Heart right ventricle (tissue), 16 donors: ENCODE results near the gene AASS. TPM values are rescaled to one million over a fixed set of nuclear protein-coding genes. Genes with fewer than 3 reads are reported as not detected.
"Not testable (repeated sequence)": the region's sequence is repeated elsewhere in the genome, so short reads cannot be mapped to it uniquely, and the experiment has no call there.

Experiments
- ATAC-seq, 8 donors: fragments of 200-7000 bp; cut with Tn5 transposase; one replicate each; pipeline ENCODE4 v1.9.1; 2020; ENCODE audit warnings: mild to moderate bottlenecking in 8 of 8, moderate library complexity in 8 of 8, moderate number of reproducible peaks in 1 of 8
- DNase-seq, 2 donors: peaks; one replicate each; pipeline ENCODE4 v3.0.0-alpha.2; 2020
- H3K27ac ChIP-seq, 10 donors: fragments of 200-600 bp; sonication (generic) in 2 of 10; one replicate each; pipeline versions ENCODE4 v1.5.0 to v1.8.0; 2020 to 2022; ENCODE audit warnings: mild to moderate bottlenecking in 3 of 10
- H3K27me3 ChIP-seq, 7 donors: fragments of 200-600 bp; one replicate each; pipeline ENCODE4 v1.8.0; 2021 to 2022; ENCODE audit warnings: mild to moderate bottlenecking in 2 of 7
- H3K36me3 ChIP-seq, 9 donors: fragments of 200-600 bp; sonication (generic) in 1 of 9; one replicate each; pipeline versions ENCODE4 v1.5.0 to v1.8.0; 2020 to 2022; ENCODE audit warnings: mild to moderate bottlenecking in 2 of 9
- H3K4me1 ChIP-seq, 9 donors: fragments of 200-600 bp; sonication (generic) in 1 of 9; one replicate each; pipeline versions ENCODE4 v1.5.0 to v1.8.0; 2020 to 2022; ENCODE audit warnings: mild to moderate bottlenecking in 4 of 9
- H3K4me3 ChIP-seq, 10 donors: fragments of 200-600 bp; sonication (generic) in 2 of 10; one replicate each; pipeline versions ENCODE4 v1.5.0 to v1.8.0; 2020 to 2022; ENCODE audit warnings: mild to moderate bottlenecking in 7 of 10, moderate library complexity in 2 of 10
- H3K9me3 ChIP-seq, 11 donors: fragments of 200-600 bp in 10 of 11; sonication (generic) in 2 of 11; one replicate each; pipeline versions ENCODE4 v1.5.0 to v1.8.0; 2013 to 2022; ENCODE audit warnings: mild to moderate bottlenecking in 2 of 11, control low read depth in 1 of 11, moderate library complexity in 1 of 11
- CTCF ChIP-seq, 9 donors: fragments of 200-600 bp; sonication (generic) in 2 of 9; IDR thresholded peaks; one replicate each; pipeline versions ENCODE4 v1.5.0 to v1.8.0; 2021 to 2022; ENCODE audit warnings: antibody characterized with exemption in 9 of 9, mild to moderate bottlenecking in 5 of 9, moderate library complexity in 1 of 9
- WGBS, 2 donors: extraction: QIAGEN DNeasy Blood & Tissue Kit; methylation state at CpG; one replicate each; pipeline ENCODE4 v1.1.7; 2013; ENCODE audit warnings: inconsistent platforms in 1 of 2; 5-methylcytosine and 5-hydroxymethylcytosine counted together
- intact Hi-C, 10 donors: fragments of 100-400 bp; cut with DNase I; formaldehyde crosslinking; loops; one replicate each; pipeline versions ENCODE4 v1.11.1 to v1.14.2; 2022
- polyA plus RNA-seq, 2 donors: library from polyadenylated mRNA; stranded (reverse); fragments of 200-250 nt; gene quantifications; one replicate each; pipeline ENCODE4 v1.2.3, GENCODE V29; 2013
- total RNA-seq, 10 donors: library from RNA; stranded (reverse); fragmentation: NEBNext Ultra II Directional in 3 of 10; extraction: Animal tissue kit (Norgen Biotek cat#: 25700) in 3 of 10; gene quantifications; one replicate each; pipeline versions ENCODE4 v1.2.1 to v1.2.4, GENCODE V29; 2021 to 2023
- donor health status: Arrhythmogenic right ventricular cardiomyopathy.
- donor health status: ischemic (EF 13 %, LVEDD 7.1; RV severe dilation, severe dysfunction).
- donor health status: healthy with polysubstance abuse.
- donor health status: DM: no; HTN: yes; CAD: no.
- donor health status: DM: no; HTN: no; CAD: no.
- donor health status: ischemic (EF 25% LVEDD 6.9; RV normal size, moderate dysfunction).
- donor health status: ischemic (EF 25% LVEDD 5.7; RV mildly dilated, moderate dysfunction).
- donor health status: healthy.
- donor health status: DM: yes; HTN: yes; CAD: no.
- donor health status: Ischemic cardiomyopathy.
- donor health status: ischemic (EF 35%, LVEDD 5.7; RV mildly dilated, moderate dysfunction).
- donor health status: nonischemic (EF 11% LVEDD 7.7; RV severe dilation, severe dysfunction).
- donor health status: DM: yes; HTN: yes; CAD: no.
- donor health status: PGD.
- donor health status: ischemic (EF 29% LVEDD 5.4; RV normal size, mild dysfunction).
- donor health status: nonischemic (EF 23%, LVEDD 6.1; RV moderate dilation, normal function).

The AASS gene
- total and polyA plus RNA-seq, 12 donors, result 14.6 to 48.1 (median 29.1) TPM

DNA sequence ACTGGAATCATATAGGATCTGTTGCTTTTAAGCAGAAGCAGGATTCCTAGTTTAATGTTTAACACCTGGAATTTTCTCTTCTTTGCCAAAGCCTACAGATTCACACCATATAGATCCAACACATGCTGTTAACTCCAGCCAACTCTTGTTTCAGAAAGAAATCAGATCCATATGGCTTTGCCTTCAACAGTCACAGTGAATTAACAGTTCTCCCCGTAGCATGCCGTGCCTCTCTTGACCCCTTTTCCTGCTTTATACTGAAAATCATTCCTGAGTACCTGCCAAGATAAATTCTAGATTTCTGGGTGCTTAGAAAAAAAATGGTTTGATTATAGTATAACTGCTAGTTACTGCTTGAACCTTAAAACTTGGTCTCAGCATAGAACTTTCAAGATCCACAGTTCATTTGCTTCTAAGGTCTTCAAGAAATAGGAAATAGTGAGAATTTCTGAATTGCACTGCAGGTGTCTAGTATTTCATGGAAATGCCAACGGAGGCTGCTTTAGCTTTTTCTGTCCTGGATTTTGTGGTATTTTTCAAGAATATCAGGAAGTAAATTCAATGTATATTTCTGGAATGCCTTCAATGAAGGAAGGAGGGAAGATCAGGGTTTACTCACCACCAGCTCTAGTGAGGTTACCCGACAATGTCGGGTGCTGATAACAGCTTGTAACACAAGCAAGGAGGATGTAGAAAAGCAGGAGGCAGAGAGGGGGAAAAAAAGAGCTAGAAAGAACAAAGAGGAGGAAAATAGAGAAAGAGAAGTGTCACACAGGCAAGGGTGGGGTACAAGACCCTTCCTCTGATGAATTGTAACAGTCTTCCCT is 6.6 kb downstream of the AASS start:
- peak in 2 of 8 donors; percentile 41 to 56 for ATAC-seq
- 23 to 27% methylated on average over 5 of the region's 5 CpGs for WGBS, 2 donors

GRCh38 chr7:122136639-122137245 is 7.3 kb downstream of the AASS start:
- H3K4me1 ChIP-seq, result peaks cover 0 to 35% (median 18%) of the 10 kb centered on the region in 9 donors
- no peak for TF ChIP-seq CTCF (IDR thresholded peaks at IDR 0.05)
- H3K4me3 ChIP-seq, result peak overlapping the region in 9 of 10 donors; percentile 27 to 56 (median 42)
- DNase-seq (no peak), ATAC-seq (peak in 4 of 8 donors; percentile 19 to 56 (median 31))
- no peaks in the 10 kb centered on the region for H3K27me3 ChIP-seq
- no peaks in the 10 kb centered on the region for H3K9me3 ChIP-seq
- intact Hi-C loops, result no loop called here
- peaks cover 0 to 14% (median 0%) of the 10 kb centered on the region in 9 donors for H3K36me3 ChIP-seq
- WGBS, 2 donors, result 62 to 63% methylated on average over 1 of the region's 1 CpG
- peak overlapping the region in 4 of 10 donors; percentile 30 to 73 (median 43) for H3K27ac ChIP-seq

More for the DNA sequence above, 6.6 kb downstream of the AASS start:
- peak overlapping the region in 9 of 10 donors; percentile 27 to 56 (median 42) for H3K4me3 ChIP-seq
- intact Hi-C loops, result no loop called here
- no peaks in the 10 kb centered on the region for H3K27me3 ChIP-seq
- H3K9me3 ChIP-seq, result no peaks in the 10 kb centered on the region
- no peak for DNase-seq
- H3K36me3 ChIP-seq, result peaks cover 0 to 11% (median 0%) of the 10 kb centered on the region in 9 donors
- TF ChIP-seq CTCF (IDR thresholded peaks at IDR 0.05), result no peak
- H3K4me1 ChIP-seq, result peaks cover 0 to 42% (median 25%) of the 10 kb centered on the region in 9 donors
- H3K27ac ChIP-seq, result peak overlapping the region in 4 of 10 donors; percentile 30 to 73 (median 43)

GRCh38 chr7:122136078-122136477 is 8.0 kb downstream of the AASS start:
- peaks cover 0 to 14% (median 0%) of the 10 kb centered on the region in 9 donors for H3K36me3 ChIP-seq
- no peaks in the 10 kb centered on the region for H3K27me3 ChIP-seq
- intact Hi-C loops, result no loop called here
- no peaks in the 10 kb centered on the region for H3K9me3 ChIP-seq
- peak overlapping the region in 2 of 10 donors; percentile 51 to 73 for H3K27ac ChIP-seq
- TF ChIP-seq CTCF (IDR thresholded peaks at IDR 0.05), result no peak
- no peak for DNase-seq
- H3K4me1 ChIP-seq, result peaks cover 0 to 31% (median 18%) of the 10 kb centered on the region in 9 donors
- peak overlapping the region in 3 of 10 donors; percentile 44 to 56 (median 53) for H3K4me3 ChIP-seq
- no peak for ATAC-seq
- 47 to 61% methylated on average over 3 of the region's 3 CpGs for WGBS, 2 donors

DNA sequence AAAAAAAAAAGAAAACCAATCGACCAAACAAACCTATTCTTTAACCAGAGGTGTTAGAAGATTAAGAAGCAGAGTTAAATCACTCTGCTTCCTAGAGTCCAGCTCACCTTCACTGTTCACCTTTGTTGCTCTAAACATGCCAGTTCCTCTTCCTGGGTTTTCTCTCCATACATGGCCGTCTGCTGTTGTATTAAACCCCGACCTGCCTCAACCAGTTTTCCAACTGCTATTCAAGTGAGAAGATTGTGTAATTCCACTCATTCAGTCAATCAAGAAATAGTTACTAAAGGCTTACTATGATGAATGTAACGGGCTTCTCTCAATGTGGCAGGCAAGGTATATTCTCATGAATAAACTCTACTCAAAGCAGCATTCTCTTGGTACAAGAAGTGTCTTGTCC is 8.8 kb downstream of the AASS start:
- no peak for DNase-seq
- intact Hi-C loops, result no loop called here
- WGBS, 2 donors, result 89 to 94% methylated on average over 4 of the region's 4 CpGs
- peaks cover 0 to 14% (median 0%) of the 10 kb centered on the region in 9 donors for H3K36me3 ChIP-seq
- no peak for ATAC-seq
- no peak for TF ChIP-seq CTCF (IDR thresholded peaks at IDR 0.05)
- peaks cover 0 to 31% (median 18%) of the 10 kb centered on the region in 9 donors for H3K4me1 ChIP-seq
- no peak overlapping the region for H3K4me3 ChIP-seq
- H3K27me3 ChIP-seq, result no peaks in the 10 kb centered on the region
- H3K9me3 ChIP-seq, result no peaks in the 10 kb centered on the region
- no peak overlapping the region for H3K27ac ChIP-seq

- ATAC-seq, H3K27ac ChIP-seq, H3K9me3 ChIP-seq, H3K27me3 ChIP-seq, DNase-seq, intact Hi-C loops, H3K4me3 ChIP-seq: not testable (repeated sequence)
- peaks cover 0 to 14% (median 0%) of the 10 kb centered on the region in 9 donors for H3K36me3 ChIP-seq
- peaks cover 0 to 31% (median 18%) of the 10 kb centered on the region in 9 donors for H3K4me1 ChIP-seq
- WGBS, 2 donors, result 97 to 100% methylated on average over 3 of the region's 3 CpGs
Measured at GRCh38 chr7:122134793-122135192, 9.3 kb downstream of the AASS start.
